GM23338 (cell line): ENCODE measurements around the gene DAGLB. TPM values are rescaled to one million over a fixed set of nuclear protein-coding genes. Genes with fewer than 3 reads are reported as not detected.
"Not testable (repeated sequence)": the region's sequence is repeated elsewhere in the genome, so short reads cannot be mapped to it uniquely, and the experiment has no call there.

Experiments used
- ATAC-seq: fragments of 200-7000 bp; cut with Tn5 transposase; 3 replicates; pipeline ENCODE4 v1.9.1; 2020
- DNase-seq: peaks from one replicate; pipeline ENCODE4 v3.0.0-alpha.2; 2015; ENCODE audit warnings: low spot score
- H2AFZ ChIP-seq: fragments of 200-600 bp; sonication (generic); 2 replicates; pipeline ENCODE4 v1.8.0; 2016; ENCODE audit warnings: antibody characterized with exemption, mild to moderate bottlenecking, moderate library complexity
- H3F3A ChIP-seq: fragments of 200-600 bp; sonication (generic); replicated peaks from 2 replicates; pipeline ENCODE4 v1.8.0; 2017; ENCODE audit warnings: antibody characterized with exemption, mixed run types, low read depth
- H3K27ac ChIP-seq: fragments of 200-600 bp; sonication (generic); 2 replicates; pipeline ENCODE4 v1.6.1; 2016; ENCODE audit warnings: low read depth
- H3K27me3 ChIP-seq: fragments of 200-600 bp; sonication (generic); 2 replicates; pipeline ENCODE4 v1.8.0; 2016; ENCODE audit warnings: mild to moderate bottlenecking, mixed run types, moderate library complexity; ENCODE audit not compliant: insufficient read depth
- H3K36me3 ChIP-seq: fragments of 200-600 bp; sonication (generic); 2 replicates; pipeline ENCODE4 v1.8.0; 2016; ENCODE audit warnings: mild to moderate bottlenecking; ENCODE audit not compliant: insufficient read depth
- H3K4me1 ChIP-seq: fragments of 200-600 bp; sonication (generic); 2 replicates; pipeline ENCODE4 v1.8.0; 2016; ENCODE audit warnings: mild to moderate bottlenecking, moderate library complexity; ENCODE audit not compliant: insufficient read depth
- H3K4me2 ChIP-seq: fragments of 200-600 bp; sonication (generic); 2 replicates; pipeline ENCODE4 v1.7.1; 2017; ENCODE audit warnings: mixed run types
- H3K4me3 ChIP-seq: fragments of 200-600 bp; sonication (generic); 2 replicates; pipeline ENCODE4 v1.6.1; 2016; ENCODE audit warnings: mixed run types
- H3K79me2 ChIP-seq: fragments of 200-600 bp; sonication (generic); replicated peaks from 2 replicates; pipeline ENCODE4 v1.8.0; 2017; ENCODE audit warnings: mild to moderate bottlenecking; ENCODE audit not compliant: insufficient read depth
- H3K9me2 ChIP-seq: fragments of 200-600 bp; sonication (generic); 2 replicates; pipeline ENCODE4 v1.8.0; 2017; ENCODE audit not compliant: insufficient read depth
- H4K20me1 ChIP-seq: fragments of 200-600 bp; sonication (generic); replicated peaks from 2 replicates; pipeline ENCODE4 v1.8.0; 2017; ENCODE audit warnings: mild to moderate bottlenecking; ENCODE audit not compliant: insufficient read depth
- H3K27ac Mint-ChIP-seq: 2 replicates; pipeline ENCODE4 v1.8.0; 2020; ENCODE audit warnings: inconsistent platforms, mild to moderate bottlenecking, moderate library complexity, mixed read lengths
- H3K27me3 Mint-ChIP-seq: 3 replicates; pipeline ENCODE4 v1.8.0; 2022; ENCODE audit warnings: low read depth, mild to moderate bottlenecking, moderate library complexity, mixed read lengths, inconsistent platforms; ENCODE audit not compliant: insufficient read depth, poor library complexity
- H3K36me3 Mint-ChIP-seq: 3 replicates; pipeline ENCODE4 v1.8.0; 2021; ENCODE audit warnings: low read depth, mild to moderate bottlenecking, inconsistent platforms, moderate library complexity, mixed read lengths
- H3K4me1 Mint-ChIP-seq: 3 replicates; pipeline ENCODE4 v1.8.0; 2020; ENCODE audit warnings: mild to moderate bottlenecking, inconsistent platforms, mixed read lengths
- H3K4me3 Mint-ChIP-seq: 3 replicates; pipeline ENCODE4 v1.8.0; 2021; ENCODE audit warnings: moderate library complexity, mild to moderate bottlenecking, inconsistent platforms, mixed read lengths
- H3K9me3 Mint-ChIP-seq: 3 replicates; pipeline ENCODE4 v1.8.0; 2020; ENCODE audit warnings: moderate library complexity, mild to moderate bottlenecking, inconsistent platforms, mixed read lengths
- JUNB ChIP-seq: IDR thresholded peaks from one replicate; pipeline ENCODE4 v1.6.1; 2016; ENCODE audit warnings: antibody characterized with exemption; ENCODE audit not compliant: unreplicated experiment
- NANOG ChIP-seq: IDR thresholded peaks from 2 replicates; pipeline ENCODE4 v1.6.1; 2016; ENCODE audit warnings: antibody characterized with exemption, borderline replicate concordance
- STAT1 ChIP-seq: IDR thresholded peaks from one replicate; pipeline ENCODE4 v1.6.1; 2016; ENCODE audit warnings: antibody characterized with exemption; ENCODE audit not compliant: unreplicated experiment
- ZNF114 ChIP-seq: fragments of 250-450 bp; sonication (Bioruptor Pico); IDR thresholded peaks from 2 replicates; pipeline ENCODE4 v1.5.0; 2020; ENCODE audit warnings: mild to moderate bottlenecking, moderate library complexity
- polyA plus RNA-seq: library from polyadenylated mRNA; unstranded; fragments of >200 nt; fragmentation: Nextera tagmentation; extraction: Ambion mirVana; gene quantifications from 2 replicates; pipeline ENCODE4 v1.2.1, GENCODE V29; 2016
- total RNA-seq: library from RNA; depleted of rRNA; stranded (reverse); fragments of >200 nt; shearing (Covaris generic); gene quantifications from 2 replicates; pipeline ENCODE4 v1.2.3, GENCODE V29; 2014
- TF ChIP-seq, protein P1 (sequence below): fragments of 250-450 bp; sonication (Bioruptor Pico); IDR thresholded peaks from 2 replicates; pipeline ENCODE4 v1.5.0; 2020; ENCODE audit warnings: mild to moderate bottlenecking, moderate library complexity
- TF ChIP-seq, protein P2 (sequence below): IDR thresholded peaks from one replicate; pipeline ENCODE4 v1.6.1; 2018; ENCODE audit warnings: antibody characterized with exemption; ENCODE audit not compliant: unreplicated experiment

DAGLB gene
- total and polyA plus RNA-seq, 2 experiments from 2014 or later = 13.8 to 26.0 TPM

DNA sequence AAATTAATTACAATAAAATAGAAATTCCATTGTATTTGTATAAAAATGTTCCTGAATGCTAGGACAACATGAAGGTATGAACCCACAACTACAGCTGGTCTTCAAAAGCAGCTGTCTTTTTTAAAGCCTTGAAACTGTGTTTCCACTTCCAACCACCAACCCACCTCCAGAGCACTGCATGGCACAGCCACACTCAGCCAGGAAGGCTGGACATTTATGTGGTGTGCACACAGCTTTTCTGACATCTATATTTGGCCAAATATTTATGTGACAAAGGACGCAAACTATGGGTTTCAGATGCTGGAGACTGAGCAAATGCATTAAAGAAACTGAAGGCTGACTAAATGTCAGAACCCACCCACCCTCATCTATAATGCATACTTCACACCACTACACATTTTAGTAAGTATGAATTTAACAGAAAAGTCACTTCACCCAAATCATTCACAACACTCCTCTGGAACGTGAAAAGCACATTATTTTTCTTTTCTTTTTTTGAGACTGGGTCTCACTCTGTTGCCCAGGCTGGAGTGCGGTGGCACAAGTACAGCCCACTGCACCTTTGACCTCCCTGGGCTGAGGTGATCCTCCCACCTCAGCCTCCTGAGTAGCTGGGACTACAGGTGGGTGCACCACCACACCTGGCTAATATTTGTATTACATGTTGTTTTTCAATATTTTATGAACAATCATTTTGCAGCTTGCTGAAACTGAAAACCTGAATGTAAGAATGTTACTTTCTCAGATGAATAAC is 27.9 kb upstream of the DAGLB start (continued):
- TF ChIP-seq, protein P1, sequence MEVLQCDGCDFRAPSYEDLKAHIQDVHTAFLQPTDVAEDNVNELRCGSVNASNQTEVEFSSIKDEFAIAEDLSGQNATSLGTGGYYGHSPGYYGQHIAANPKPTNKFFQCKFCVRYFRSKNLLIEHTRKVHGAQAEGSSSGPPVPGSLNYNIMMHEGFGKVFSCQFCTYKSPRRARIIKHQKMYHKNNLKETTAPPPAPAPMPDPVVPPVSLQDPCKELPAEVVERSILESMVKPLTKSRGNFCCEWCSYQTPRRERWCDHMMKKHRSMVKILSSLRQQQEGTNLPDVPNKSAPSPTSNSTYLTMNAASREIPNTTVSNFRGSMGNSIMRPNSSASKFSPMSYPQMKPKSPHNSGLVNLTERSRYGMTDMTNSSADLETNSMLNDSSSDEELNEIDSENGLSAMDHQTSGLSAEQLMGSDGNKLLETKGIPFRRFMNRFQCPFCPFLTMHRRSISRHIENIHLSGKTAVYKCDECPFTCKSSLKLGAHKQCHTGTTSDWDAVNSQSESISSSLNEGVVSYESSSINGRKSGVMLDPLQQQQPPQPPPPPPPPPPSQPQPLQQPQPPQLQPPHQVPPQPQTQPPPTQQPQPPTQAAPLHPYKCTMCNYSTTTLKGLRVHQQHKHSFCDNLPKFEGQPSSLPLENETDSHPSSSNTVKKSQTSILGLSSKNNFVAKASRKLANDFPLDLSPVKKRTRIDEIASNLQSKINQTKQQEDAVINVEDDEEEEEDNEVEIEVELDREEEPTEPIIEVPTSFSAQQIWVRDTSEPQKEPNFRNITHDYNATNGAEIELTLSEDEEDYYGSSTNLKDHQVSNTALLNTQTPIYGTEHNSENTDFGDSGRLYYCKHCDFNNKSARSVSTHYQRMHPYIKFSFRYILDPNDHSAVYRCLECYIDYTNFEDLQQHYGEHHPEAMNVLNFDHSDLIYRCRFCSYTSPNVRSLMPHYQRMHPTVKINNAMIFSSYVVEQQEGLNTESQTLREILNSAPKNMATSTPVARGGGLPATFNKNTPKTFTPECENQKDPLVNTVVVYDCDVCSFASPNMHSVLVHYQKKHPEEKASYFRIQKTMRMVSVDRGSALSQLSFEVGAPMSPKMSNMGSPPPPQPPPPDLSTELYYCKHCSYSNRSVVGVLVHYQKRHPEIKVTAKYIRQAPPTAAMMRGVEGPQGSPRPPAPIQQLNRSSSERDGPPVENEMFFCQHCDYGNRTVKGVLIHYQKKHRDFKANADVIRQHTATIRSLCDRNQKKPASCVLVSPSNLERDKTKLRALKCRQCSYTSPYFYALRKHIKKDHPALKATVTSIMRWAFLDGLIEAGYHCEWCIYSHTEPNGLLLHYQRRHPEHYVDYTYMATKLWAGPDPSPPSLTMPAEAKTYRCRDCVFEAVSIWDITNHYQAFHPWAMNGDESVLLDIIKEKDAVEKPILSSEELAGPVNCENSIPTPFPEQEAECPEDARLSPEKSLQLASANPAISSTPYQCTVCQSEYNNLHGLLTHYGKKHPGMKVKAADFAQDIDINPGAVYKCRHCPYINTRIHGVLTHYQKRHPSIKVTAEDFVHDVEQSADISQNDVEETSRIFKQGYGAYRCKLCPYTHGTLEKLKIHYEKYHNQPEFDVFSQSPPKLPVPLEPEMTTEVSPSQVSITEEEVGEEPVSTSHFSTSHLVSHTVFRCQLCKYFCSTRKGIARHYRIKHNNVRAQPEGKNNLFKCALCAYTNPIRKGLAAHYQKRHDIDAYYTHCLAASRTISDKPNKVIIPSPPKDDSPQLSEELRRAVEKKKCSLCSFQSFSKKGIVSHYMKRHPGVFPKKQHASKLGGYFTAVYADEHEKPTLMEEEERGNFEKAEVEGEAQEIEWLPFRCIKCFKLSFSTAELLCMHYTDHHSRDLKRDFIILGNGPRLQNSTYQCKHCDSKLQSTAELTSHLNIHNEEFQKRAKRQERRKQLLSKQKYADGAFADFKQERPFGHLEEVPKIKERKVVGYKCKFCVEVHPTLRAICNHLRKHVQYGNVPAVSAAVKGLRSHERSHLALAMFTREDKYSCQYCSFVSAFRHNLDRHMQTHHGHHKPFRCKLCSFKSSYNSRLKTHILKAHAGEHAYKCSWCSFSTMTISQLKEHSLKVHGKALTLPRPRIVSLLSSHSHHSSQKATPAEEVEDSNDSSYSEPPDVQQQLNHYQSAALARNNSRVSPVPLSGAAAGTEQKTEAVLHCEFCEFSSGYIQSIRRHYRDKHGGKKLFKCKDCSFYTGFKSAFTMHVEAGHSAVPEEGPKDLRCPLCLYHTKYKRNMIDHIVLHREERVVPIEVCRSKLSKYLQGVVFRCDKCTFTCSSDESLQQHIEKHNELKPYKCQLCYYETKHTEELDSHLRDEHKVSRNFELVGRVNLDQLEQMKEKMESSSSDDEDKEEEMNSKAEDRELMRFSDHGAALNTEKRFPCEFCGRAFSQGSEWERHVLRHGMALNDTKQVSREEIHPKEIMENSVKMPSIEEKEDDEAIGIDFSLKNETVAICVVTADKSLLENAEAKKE = no peak
- TF ChIP-seq JUNB (no peak), NANOG (no peak), STAT1 (no peak)

DNA sequence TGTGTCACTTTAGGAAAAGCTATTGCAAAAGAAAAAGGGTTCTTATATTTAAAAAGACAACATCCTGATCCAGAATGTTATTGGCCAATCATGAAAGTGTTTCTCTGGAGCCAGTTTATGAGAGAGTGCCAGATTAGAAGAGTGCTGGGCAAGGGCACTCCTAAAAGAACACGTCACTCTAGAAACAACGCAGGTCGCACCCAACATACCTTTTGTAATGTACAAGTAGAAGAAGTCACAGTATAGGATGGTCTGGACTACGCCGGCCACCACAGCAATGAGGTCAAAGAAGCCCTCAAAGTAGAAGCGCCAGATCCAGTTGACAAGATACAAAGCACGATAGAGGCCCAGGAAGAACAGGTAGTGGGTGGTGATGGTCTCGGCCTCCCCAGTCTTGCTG is 18.1 kb upstream of the DAGLB start:
- Mint-ChIP-seq H3K9me3 (peaks cover 27% of the 10 kb centered on the region), H3K27me3 (peaks cover 3% of the 10 kb centered on the region), H3K36me3 (peaks cover 82% of the 10 kb centered on the region), H3K4me1 (no peaks in the 10 kb centered on the region), H3K27ac (no peak overlapping the region), H3K4me3 (no peak overlapping the region)
- Histone ChIP-seq H3K27ac (no peak overlapping the region), H3K4me1 (no peaks in the 10 kb centered on the region), H3K36me3 (peaks cover 31% of the 10 kb centered on the region), H3K27me3 (no peaks in the 10 kb centered on the region), H3K4me2 (no peak overlapping the region), H3K9me2 (no peaks in the 10 kb centered on the region), H3F3A (0 out of 2 replicates have a peak, but pooled peaks cover 3% of the 10 kb centered on the region), H3K4me3 (no peak overlapping the region), H4K20me1 (no peaks in the 10 kb centered on the region), H2AFZ (no peak overlapping the region), H3K79me2 (no peaks in the 10 kb centered on the region)
- ATAC-seq (no peak), DNase-seq (no peak)
- no peak for TF ChIP-seq ZNF114 (CRISPR knock-in tag)
- TF ChIP-seq, protein P2, sequence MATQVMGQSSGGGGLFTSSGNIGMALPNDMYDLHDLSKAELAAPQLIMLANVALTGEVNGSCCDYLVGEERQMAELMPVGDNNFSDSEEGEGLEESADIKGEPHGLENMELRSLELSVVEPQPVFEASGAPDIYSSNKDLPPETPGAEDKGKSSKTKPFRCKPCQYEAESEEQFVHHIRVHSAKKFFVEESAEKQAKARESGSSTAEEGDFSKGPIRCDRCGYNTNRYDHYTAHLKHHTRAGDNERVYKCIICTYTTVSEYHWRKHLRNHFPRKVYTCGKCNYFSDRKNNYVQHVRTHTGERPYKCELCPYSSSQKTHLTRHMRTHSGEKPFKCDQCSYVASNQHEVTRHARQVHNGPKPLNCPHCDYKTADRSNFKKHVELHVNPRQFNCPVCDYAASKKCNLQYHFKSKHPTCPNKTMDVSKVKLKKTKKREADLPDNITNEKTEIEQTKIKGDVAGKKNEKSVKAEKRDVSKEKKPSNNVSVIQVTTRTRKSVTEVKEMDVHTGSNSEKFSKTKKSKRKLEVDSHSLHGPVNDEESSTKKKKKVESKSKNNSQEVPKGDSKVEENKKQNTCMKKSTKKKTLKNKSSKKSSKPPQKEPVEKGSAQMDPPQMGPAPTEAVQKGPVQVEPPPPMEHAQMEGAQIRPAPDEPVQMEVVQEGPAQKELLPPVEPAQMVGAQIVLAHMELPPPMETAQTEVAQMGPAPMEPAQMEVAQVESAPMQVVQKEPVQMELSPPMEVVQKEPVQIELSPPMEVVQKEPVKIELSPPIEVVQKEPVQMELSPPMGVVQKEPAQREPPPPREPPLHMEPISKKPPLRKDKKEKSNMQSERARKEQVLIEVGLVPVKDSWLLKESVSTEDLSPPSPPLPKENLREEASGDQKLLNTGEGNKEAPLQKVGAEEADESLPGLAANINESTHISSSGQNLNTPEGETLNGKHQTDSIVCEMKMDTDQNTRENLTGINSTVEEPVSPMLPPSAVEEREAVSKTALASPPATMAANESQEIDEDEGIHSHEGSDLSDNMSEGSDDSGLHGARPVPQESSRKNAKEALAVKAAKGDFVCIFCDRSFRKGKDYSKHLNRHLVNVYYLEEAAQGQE = no peak

DNA sequence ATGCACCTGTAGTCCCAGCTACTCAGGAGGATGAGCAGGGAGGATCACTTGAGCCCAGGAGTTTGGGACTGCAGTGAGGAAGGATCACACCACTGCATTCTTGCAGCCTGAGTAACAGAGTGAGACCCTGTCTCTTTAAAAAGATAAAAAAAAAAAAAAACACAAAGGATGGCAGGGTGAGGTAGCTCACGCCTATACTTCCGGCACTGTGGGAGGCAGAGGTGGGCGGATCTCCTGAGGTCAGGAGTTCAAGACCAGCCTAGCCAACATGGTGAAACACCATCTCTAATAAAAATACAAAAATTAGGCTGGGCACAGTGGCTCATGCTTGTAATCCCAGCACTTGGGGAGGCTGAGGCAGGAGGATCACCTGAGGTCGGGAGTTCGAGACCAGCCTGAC is 15.9 kb upstream of the DAGLB start:
- not testable (repeated sequence) for H3K4me2 ChIP-seq, H3F3A ChIP-seq, H3K4me1 ChIP-seq, H3K4me1 Mint-ChIP-seq, H3K27me3 Mint-ChIP-seq, H3K9me2 ChIP-seq, H3K4me3 Mint-ChIP-seq, H3K27me3 ChIP-seq, DNase-seq, H2AFZ ChIP-seq, ATAC-seq, H3K4me3 ChIP-seq, H4K20me1 ChIP-seq, H3K27ac ChIP-seq, H3K27ac Mint-ChIP-seq, H3K79me2 ChIP-seq
- H3K9me3 Mint-ChIP-seq = peaks cover 24% of the 10 kb centered on the region
- peaks cover 31% of the 10 kb centered on the region for H3K36me3 ChIP-seq
- peaks cover 61% of the 10 kb centered on the region for H3K36me3 Mint-ChIP-seq
